GM23248 (cell line): ENCODE data around the gene CPOX.

Source experiments
- EZH2 ChIP-seq: fragments of 200-600 bp; sonication (generic); IDR thresholded peaks from 2 replicates; pipeline ENCODE4 v1.6.1; 2018; ENCODE audit warnings: antibody characterized with exemption, mild to moderate bottlenecking; ENCODE audit not compliant: insufficient read depth, poor library complexity, severe bottlenecking
- EZH2phosphoT487 ChIP-seq: fragments of 200-600 bp; sonication (generic); IDR thresholded peaks from 2 replicates; pipeline ENCODE4 v1.6.1; 2018; ENCODE audit warnings: antibody characterized with exemption, moderate library complexity, mild to moderate bottlenecking, low read depth; ENCODE audit not compliant: insufficient read depth

GRCh38 chr3:98600412-98601095, 7.1 kb upstream of the CPOX start:
- TF ChIP-seq EZH2 (no peak), EZH2phosphoT487 (no peak)
